Mesodermal cell (in vitro differentiated cells): ENCODE results near the gene NSMF.

Experiments
- H3K27ac ChIP-seq: 2 replicates; pipeline ENCODE4 v1.7.0; 2013; ENCODE audit warnings: mild to moderate bottlenecking, low read depth, low read length, moderate library complexity; ENCODE audit not compliant: severe bottlenecking
- H3K36me3 ChIP-seq: 2 replicates; pipeline ENCODE4 v1.7.1; 2013; ENCODE audit warnings: mild to moderate bottlenecking, low read length, moderate library complexity; ENCODE audit not compliant: control insufficient read depth, insufficient read depth
- H3K4me1 ChIP-seq: one replicate; pipeline ENCODE4 v1.7.1; 2013; ENCODE audit warnings: mild to moderate bottlenecking, low read length; ENCODE audit not compliant: insufficient read depth, control insufficient read depth, poor library complexity, severe bottlenecking
- H3K4me3 ChIP-seq: 2 replicates; pipeline ENCODE4 v1.7.0; 2013; ENCODE audit warnings: low read length, control low read depth, mild to moderate bottlenecking; ENCODE audit not compliant: insufficient read depth, poor library complexity, severe bottlenecking; ENCODE audit errors: extremely low read depth
- H3K9me3 ChIP-seq: 2 replicates; pipeline ENCODE4 v1.7.1; 2013; ENCODE audit warnings: mild to moderate bottlenecking, low read length, moderate library complexity; ENCODE audit not compliant: control insufficient read depth
- WGBS, 2 experiments: methylation state at CpG; one replicate each; pipeline ENCODE4 v1.1.5; 2013; ENCODE audit warnings: missing lambda C conversion rate in 2 of 2; ENCODE audit not compliant: insufficient coverage in 2 of 2; 5-methylcytosine and 5-hydroxymethylcytosine counted together

NSMF gene

GRCh38 chr9:137432687-137433348, 26.3 kb downstream of the NSMF start:
- Histone ChIP-seq H3K27ac (no peak overlapping the region), H3K9me3 (no peaks in the 10 kb centered on the region), H3K4me1 (no peaks in the 10 kb centered on the region), H3K36me3 (no peaks in the 10 kb centered on the region), H3K4me3 (no peak overlapping the region)
- WGBS, 2 experiments = 91% methylated on average over 19 of the region's 20 CpGs

- Histone ChIP-seq H3K36me3 (no peaks in the 10 kb centered on the region), H3K4me3 (no peak overlapping the region), H3K4me1 (no peaks in the 10 kb centered on the region), H3K27ac (no peak overlapping the region), H3K9me3 (no peaks in the 10 kb centered on the region)
- WGBS, 2 experiments = 86 to 90% methylated on average over 18 to 20 of the region's 21 CpGs
Measured at GRCh38 chr9:137431416-137431931, 27.7 kb downstream of the NSMF start.

GRCh38 chr9:137430723-137431415, 28.3 kb downstream of the NSMF start:
- no peak overlapping the region for H3K27ac ChIP-seq
- no peaks in the 10 kb centered on the region for H3K36me3 ChIP-seq
- WGBS, 2 experiments = 89 to 92% methylated on average over 20 to 25 of the region's 27 CpGs
- no peak overlapping the region for H3K4me3 ChIP-seq
- H3K4me1 ChIP-seq = no peaks in the 10 kb centered on the region
- H3K9me3 ChIP-seq = no peaks in the 10 kb centered on the region

GRCh38 chr9:137429974-137430722, 29.0 kb downstream of the NSMF start:
- no peaks in the 10 kb centered on the region for H3K36me3 ChIP-seq
- H3K27ac ChIP-seq = no peak overlapping the region
- H3K4me1 ChIP-seq = peaks cover 3% of the 10 kb centered on the region
- 69 to 71% methylated on average over 29 to 30 of the region's 34 CpGs for WGBS, 2 experiments
- no peak overlapping the region for H3K4me3 ChIP-seq
- no peaks in the 10 kb centered on the region for H3K9me3 ChIP-seq

GRCh38 chr9:137429546-137429890, 29.6 kb downstream of the NSMF start:
- peaks cover 3% of the 10 kb centered on the region for H3K4me1 ChIP-seq
- 91 to 98% methylated on average over 7 to 8 of the region's 14 CpGs for WGBS, 2 experiments
- no peaks in the 10 kb centered on the region for H3K36me3 ChIP-seq
- no peaks in the 10 kb centered on the region for H3K9me3 ChIP-seq
- H3K27ac ChIP-seq = no peak overlapping the region
- no peak overlapping the region for H3K4me3 ChIP-seq

GRCh38 chr9:137428841-137429545, 30.1 kb downstream of the NSMF start:
- WGBS, 2 experiments = 92% methylated on average over 23 to 27 of the region's 27 CpGs
- Histone ChIP-seq H3K4me1 (peaks cover 4% of the 10 kb centered on the region), H3K4me3 (no peak overlapping the region), H3K27ac (no peak overlapping the region), H3K36me3 (no peaks in the 10 kb centered on the region), H3K9me3 (no peaks in the 10 kb centered on the region)

- no peak overlapping the region for H3K27ac ChIP-seq
- no peak overlapping the region for H3K4me3 ChIP-seq
- no peaks in the 10 kb centered on the region for H3K36me3 ChIP-seq
- H3K4me1 ChIP-seq = peaks cover 7% of the 10 kb centered on the region
- H3K9me3 ChIP-seq = no peaks in the 10 kb centered on the region
- WGBS, 2 experiments = 87 to 97% methylated on average over 4 of the region's 6 CpGs
Measured at GRCh38 chr9:137428311-137428630, 30.9 kb downstream of the NSMF start.

- no peaks in the 10 kb centered on the region for H3K9me3 ChIP-seq
- H3K4me1 ChIP-seq = peaks cover 7% of the 10 kb centered on the region
- H3K36me3 ChIP-seq = no peaks in the 10 kb centered on the region
- H3K27ac ChIP-seq = no peak overlapping the region
- 83 to 86% methylated on average over 21 to 27 of the region's 27 CpGs for WGBS, 2 experiments
- H3K4me3 ChIP-seq = no peak overlapping the region
Measured at GRCh38 chr9:137427454-137428310, 31.5 kb downstream of the NSMF start.

GRCh38 chr9:137426018-137426681, 33.0 kb downstream of the NSMF start:
- WGBS, 2 experiments = 86 to 92% methylated on average over 12 to 16 of the region's 18 CpGs
- Histone ChIP-seq H3K4me3 (no peak overlapping the region), H3K9me3 (no peaks in the 10 kb centered on the region), H3K27ac (no peak overlapping the region), H3K4me1 (peaks cover 14% of the 10 kb centered on the region), H3K36me3 (no peaks in the 10 kb centered on the region)
